Suprapubic skin (tissue), 4 donors: ENCODE measurements around the gene TP53INP2. TPM values are rescaled to one million over a fixed set of nuclear protein-coding genes. Genes with fewer than 3 reads are reported as not detected.

ENCODE experiments used
- DNase-seq, 2 donors: peaks; one replicate each; pipeline ENCODE4 v3.0.0-alpha.2; 2019; ENCODE audit warnings: low spot score in 2 of 2
- H3K27ac ChIP-seq: fragments of 200-600 bp; sonication (generic); one replicate; pipeline ENCODE4 v1.5.1; 2019
- H3K27me3 ChIP-seq: fragments of 200-600 bp; sonication (generic); one replicate; pipeline ENCODE4 v1.5.1; 2019
- H3K36me3 ChIP-seq: fragments of 200-600 bp; sonication (generic); one replicate; pipeline ENCODE4 v1.5.1; 2019
- H3K4me1 ChIP-seq: fragments of 200-600 bp; sonication (generic); one replicate; pipeline ENCODE4 v1.5.1; 2019
- H3K4me3 ChIP-seq: fragments of 200-600 bp; sonication (generic); one replicate; pipeline ENCODE4 v1.5.1; 2019; ENCODE audit warnings: mild to moderate bottlenecking
- H3K9me3 ChIP-seq: fragments of 200-600 bp; sonication (generic); one replicate; pipeline ENCODE4 v1.5.1; 2019
- EP300 ChIP-seq: sonication (generic); formaldehyde crosslinking; IDR thresholded peaks from one replicate; pipeline ENCODE4 v1.6.1; 2017; ENCODE audit warnings: antibody characterized with exemption
- POLR2A ChIP-seq, 2 donors: fragments of 450-650 bp; IDR thresholded peaks; one replicate each; pipeline ENCODE4 v1.6.1; 2017; ENCODE audit warnings: antibody characterized with exemption in 2 of 2, mild to moderate bottlenecking in 2 of 2, moderate library complexity in 2 of 2
- POLR2AphosphoS5 ChIP-seq, 3 donors: sonication (generic); formaldehyde crosslinking; IDR thresholded peaks; one replicate each; pipeline ENCODE4 v1.6.1; 2017; ENCODE audit warnings: antibody characterized with exemption in 3 of 3
- WGBS: methylation state at CpG from one replicate; pipeline ENCODE4 v1.1.5; 2018; 5-methylcytosine and 5-hydroxymethylcytosine counted together
- total RNA-seq, 4 donors: library from RNA; depleted of rRNA; stranded (reverse); fragments of >200 nt; gene quantifications; one replicate each; pipeline ENCODE4 v1.1.0, GENCODE V29; 2016
- TF ChIP-seq, protein P1 (sequence below), 2 donors: fragments of 200-600 bp in 1 of 2; fragments of 450-650 bp in 1 of 2; sonication (generic) in 1 of 2; IDR thresholded peaks; one replicate each; pipeline ENCODE4 v1.5.1; 2016 to 2019; ENCODE audit warnings: antibody characterized with exemption in 2 of 2, mild to moderate bottlenecking in 1 of 2, moderate library complexity in 1 of 2

TP53INP2 gene
- total RNA-seq, 4 donors from 2014 or later, result 8.1 to 19.4 (median 10.7) TPM

DNA sequence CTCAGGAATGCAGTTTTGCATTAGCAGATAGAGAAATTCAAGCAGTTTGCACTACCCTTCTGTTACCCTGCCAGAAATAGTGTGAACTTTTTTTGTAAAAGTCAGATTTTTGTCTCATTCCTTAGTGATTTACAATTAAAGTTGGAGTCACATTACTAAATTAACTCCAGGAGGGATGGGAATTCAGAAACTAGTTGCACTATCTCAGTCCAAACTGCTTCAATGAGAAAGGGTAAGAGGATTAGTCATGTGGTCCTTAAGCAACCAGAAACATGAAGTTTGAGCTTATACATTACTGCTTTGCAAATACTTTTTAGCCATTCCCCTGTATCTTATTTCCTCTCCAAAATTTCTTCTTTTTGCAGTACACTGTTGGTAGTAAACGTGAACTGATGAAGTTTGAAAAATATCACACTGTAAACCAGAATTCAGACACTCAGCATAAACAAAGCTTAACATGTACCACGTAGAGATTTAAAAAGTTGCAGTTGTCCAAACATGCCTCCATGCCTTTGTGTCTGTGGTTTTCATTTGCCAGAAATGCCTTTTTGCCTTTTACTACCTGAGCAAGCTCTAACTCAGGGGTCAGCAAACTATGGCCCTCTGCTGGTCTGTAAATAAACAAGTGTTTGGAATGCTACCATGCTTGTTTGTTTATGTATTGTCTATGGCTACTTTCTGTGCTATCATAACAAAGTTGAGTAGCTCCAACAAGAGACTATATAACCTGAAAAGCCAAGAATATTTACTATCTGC lies 49.7 kb downstream of the TP53INP2 start:
- Histone ChIP-seq H3K9me3 (no peaks in the 10 kb centered on the region), H3K27me3 (no peaks in the 10 kb centered on the region), H3K4me1 (no peaks in the 10 kb centered on the region), H3K27ac (no peak overlapping the region), H3K4me3 (no peak overlapping the region), H3K36me3 (peaks cover 93% of the 10 kb centered on the region)
- DNase-seq, result no peak
- no peak for TF ChIP-seq POLR2AphosphoS5 (IDR thresholded peaks at IDR 0.05)
- TF ChIP-seq EP300, result no peak
- TF ChIP-seq, protein P1, sequence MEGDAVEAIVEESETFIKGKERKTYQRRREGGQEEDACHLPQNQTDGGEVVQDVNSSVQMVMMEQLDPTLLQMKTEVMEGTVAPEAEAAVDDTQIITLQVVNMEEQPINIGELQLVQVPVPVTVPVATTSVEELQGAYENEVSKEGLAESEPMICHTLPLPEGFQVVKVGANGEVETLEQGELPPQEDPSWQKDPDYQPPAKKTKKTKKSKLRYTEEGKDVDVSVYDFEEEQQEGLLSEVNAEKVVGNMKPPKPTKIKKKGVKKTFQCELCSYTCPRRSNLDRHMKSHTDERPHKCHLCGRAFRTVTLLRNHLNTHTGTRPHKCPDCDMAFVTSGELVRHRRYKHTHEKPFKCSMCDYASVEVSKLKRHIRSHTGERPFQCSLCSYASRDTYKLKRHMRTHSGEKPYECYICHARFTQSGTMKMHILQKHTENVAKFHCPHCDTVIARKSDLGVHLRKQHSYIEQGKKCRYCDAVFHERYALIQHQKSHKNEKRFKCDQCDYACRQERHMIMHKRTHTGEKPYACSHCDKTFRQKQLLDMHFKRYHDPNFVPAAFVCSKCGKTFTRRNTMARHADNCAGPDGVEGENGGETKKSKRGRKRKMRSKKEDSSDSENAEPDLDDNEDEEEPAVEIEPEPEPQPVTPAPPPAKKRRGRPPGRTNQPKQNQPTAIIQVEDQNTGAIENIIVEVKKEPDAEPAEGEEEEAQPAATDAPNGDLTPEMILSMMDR (IDR thresholded peaks at IDR 0.05), result no peak
- TF ChIP-seq POLR2A (IDR thresholded peaks at IDR 0.05), result no peak
- 49% methylated on average over 2 of the region's 2 CpGs for WGBS

DNA sequence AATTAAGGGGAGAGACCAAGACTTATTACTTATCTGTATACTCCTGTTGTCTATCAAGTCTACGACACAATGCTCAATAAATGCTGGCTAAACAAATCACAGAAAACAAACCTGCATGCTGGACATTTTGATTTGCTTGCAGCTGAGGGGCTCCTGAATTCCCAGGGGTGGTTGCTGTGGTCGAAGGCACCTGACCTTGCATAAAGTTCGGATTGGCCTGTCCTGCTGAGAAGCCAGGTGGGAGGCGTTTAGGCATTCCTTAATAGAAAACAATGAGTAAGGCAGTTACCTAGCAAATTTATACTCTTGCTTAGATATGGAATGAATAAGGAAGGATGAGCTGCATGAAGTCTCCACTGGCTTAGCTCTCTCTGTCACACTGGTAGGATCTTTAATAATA lies 50.5 kb downstream of the TP53INP2 start:
- whole genome bisulfite sequencing, result 90% methylated on average over 4 of the region's 4 CpGs
- Histone ChIP-seq H3K4me3 (no peak overlapping the region), H3K36me3 (peaks cover 91% of the 10 kb centered on the region), H3K27me3 (no peaks in the 10 kb centered on the region), H3K27ac (no peak overlapping the region), H3K9me3 (no peaks in the 10 kb centered on the region), H3K4me1 (no peaks in the 10 kb centered on the region)
- no peak for DNase-seq
- TF ChIP-seq POLR2AphosphoS5 (IDR thresholded peaks at IDR 0.05), result no peak
- TF ChIP-seq POLR2A (IDR thresholded peaks at IDR 0.05), result no peak
- TF ChIP-seq, protein P1 (IDR thresholded peaks at IDR 0.05), result no peak
- no peak for TF ChIP-seq EP300

DNA sequence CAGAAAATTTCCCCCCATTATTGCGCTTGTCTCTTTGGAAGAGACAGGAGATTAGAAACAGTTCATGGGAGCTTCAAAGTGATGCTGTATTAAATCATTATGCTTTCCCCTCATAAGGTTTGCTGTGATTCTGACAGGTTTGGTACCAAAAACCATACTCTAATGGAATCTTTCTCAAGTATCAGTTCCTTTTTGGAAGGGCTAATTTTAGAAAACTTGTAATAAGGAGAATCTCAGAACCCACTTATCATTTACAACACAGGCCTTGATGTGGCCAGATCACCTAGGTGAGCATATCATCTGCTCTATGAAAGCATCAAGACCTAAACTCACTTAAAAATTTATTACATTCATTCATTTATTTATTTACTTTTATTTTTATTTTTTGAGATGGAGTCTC lies 51.2 kb downstream of the TP53INP2 start:
- Histone ChIP-seq H3K4me1 (no peaks in the 10 kb centered on the region), H3K36me3 (peaks cover 91% of the 10 kb centered on the region), H3K4me3 (no peak overlapping the region), H3K9me3 (no peaks in the 10 kb centered on the region), H3K27ac (no peak overlapping the region), H3K27me3 (no peaks in the 10 kb centered on the region)
- 100% methylated on average over 1 of the region's 1 CpG for WGBS
- TF ChIP-seq POLR2AphosphoS5 (IDR thresholded peaks at IDR 0.05), result no peak
- TF ChIP-seq POLR2A (IDR thresholded peaks at IDR 0.05), result no peak
- TF ChIP-seq EP300, result no peak
- TF ChIP-seq, protein P1 (IDR thresholded peaks at IDR 0.05), result no peak
- DNase-seq, result no peak

DNA sequence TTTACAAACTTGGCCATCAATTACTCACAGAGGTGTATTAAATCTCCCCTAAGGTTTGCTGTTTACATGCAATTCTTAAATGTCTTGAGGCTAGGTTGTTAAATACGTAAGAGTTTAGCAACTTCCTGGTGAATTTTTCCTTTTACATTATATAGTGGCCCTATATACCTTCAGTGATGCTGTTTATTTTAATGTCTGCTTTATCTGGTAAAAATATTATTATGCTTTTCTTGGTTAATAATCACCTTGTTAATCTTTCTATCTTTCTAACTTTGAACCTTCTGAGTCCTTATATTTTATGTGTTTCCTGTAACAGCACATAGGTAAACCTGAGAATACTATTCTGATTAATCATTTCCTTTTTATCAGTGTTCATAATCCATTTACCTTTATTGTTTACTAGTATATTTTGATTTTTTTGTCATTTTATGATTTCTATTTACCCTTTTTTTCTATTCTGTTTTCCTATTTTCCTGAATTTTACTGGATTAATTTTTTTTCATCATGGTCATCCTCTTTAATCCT lies 57.9 kb downstream of the TP53INP2 start:
- H3K4me3 ChIP-seq, result no peak overlapping the region
- no peak for DNase-seq
- no peak overlapping the region for H3K27ac ChIP-seq
- H3K27me3 ChIP-seq, result no peaks in the 10 kb centered on the region
- H3K4me1 ChIP-seq, result no peaks in the 10 kb centered on the region
- 94% methylated on average over 1 of the region's 1 CpG for WGBS
- H3K9me3 ChIP-seq, result no peaks in the 10 kb centered on the region
- TF ChIP-seq POLR2AphosphoS5 (IDR thresholded peaks at IDR 0.05), result no peak
- TF ChIP-seq EP300, result no peak
- TF ChIP-seq POLR2A (IDR thresholded peaks at IDR 0.05), result no peak
- TF ChIP-seq, protein P1 (IDR thresholded peaks at IDR 0.05), result no peak
- H3K36me3 ChIP-seq, result peaks cover 93% of the 10 kb centered on the region

Other genes with a start within 250 kb of the TP53INP2 start
- 100 to 1,000 TPM; 143 to 270 (median 225) TPM for gene DYNLRB1, start 187.9 kb upstream of the TP53INP2 start, total RNA-seq
- gene MAP1LC3A, start 145.6 kb upstream of the TP53INP2 start, total RNA-seq, result 100 to 1,000 TPM in 2 of 4 donors, 10 to 100 TPM in 2; 42.6 to 111 (median 103) TPM
- 10 to 100 TPM; 13.6 to 21.7 (median 16.2) TPM for gene PIGU, start 27.3 kb upstream of the TP53INP2 start, total RNA-seq
- 10 to 100 TPM; 27.7 to 48.4 (median 40.5) TPM for gene NCOA6, start 121.3 kb downstream of the TP53INP2 start, total RNA-seq
- 10 to 100 TPM in 3 of 4 donors, 1 to 10 TPM in 1; 4.3 to 13.1 (median 11.1) TPM for gene GGT7, start 168.5 kb downstream of the TP53INP2 start, total RNA-seq
- 100 to 1,000 TPM in 1 of 4 donors, 10 to 100 TPM in 3; 58.9 to 114 (median 85.3) TPM for gene ACSS2, start 172.3 kb downstream of the TP53INP2 start, total RNA-seq